ENCODE data around the gene IL27RA.
"Not testable (repeated sequence)": the region's sequence is repeated elsewhere in the genome, so short reads cannot be mapped to it uniquely, and the experiment has no call there.

DNA sequence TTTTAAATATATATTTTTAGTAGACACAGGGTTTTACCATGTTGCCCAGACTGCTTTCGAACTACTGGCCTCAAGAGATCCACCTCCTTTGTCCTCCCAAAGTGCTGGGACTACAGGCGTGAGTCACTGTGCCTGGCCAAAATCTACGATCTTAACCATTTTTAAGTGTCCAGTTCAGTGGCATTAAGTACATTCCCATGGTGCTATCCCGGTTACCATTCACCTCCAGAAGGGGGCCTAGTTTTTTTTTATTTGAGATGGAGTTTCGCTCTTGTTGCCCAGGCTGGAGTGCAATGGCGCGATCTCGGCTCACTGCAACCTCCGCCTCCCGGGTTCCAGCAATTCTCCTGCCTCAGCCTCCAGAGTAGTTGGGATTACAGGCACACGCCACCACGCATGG, 3.6 kb downstream of the IL27RA start:
- TF ChIP-seq, protein P1, sequence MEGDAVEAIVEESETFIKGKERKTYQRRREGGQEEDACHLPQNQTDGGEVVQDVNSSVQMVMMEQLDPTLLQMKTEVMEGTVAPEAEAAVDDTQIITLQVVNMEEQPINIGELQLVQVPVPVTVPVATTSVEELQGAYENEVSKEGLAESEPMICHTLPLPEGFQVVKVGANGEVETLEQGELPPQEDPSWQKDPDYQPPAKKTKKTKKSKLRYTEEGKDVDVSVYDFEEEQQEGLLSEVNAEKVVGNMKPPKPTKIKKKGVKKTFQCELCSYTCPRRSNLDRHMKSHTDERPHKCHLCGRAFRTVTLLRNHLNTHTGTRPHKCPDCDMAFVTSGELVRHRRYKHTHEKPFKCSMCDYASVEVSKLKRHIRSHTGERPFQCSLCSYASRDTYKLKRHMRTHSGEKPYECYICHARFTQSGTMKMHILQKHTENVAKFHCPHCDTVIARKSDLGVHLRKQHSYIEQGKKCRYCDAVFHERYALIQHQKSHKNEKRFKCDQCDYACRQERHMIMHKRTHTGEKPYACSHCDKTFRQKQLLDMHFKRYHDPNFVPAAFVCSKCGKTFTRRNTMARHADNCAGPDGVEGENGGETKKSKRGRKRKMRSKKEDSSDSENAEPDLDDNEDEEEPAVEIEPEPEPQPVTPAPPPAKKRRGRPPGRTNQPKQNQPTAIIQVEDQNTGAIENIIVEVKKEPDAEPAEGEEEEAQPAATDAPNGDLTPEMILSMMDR (IDR thresholded peaks at IDR 0.05 in 8 of 11, conservative IDR thresholded peaks at IDR 0.05 in 3 of 11), result not testable (repeated sequence)
- not testable (repeated sequence) for TF ChIP-seq POLR2AphosphoS5, POLR2A (IDR thresholded peaks at IDR 0.05)
